ENCODE results near the gene ERF.

ERF gene

GRCh38 chr19:42254850-42255765 lies at the start of gene ERF:
Gene ERF (minus strand): TSS chr19:42255128. CDS start chr19:42254999, 129 bp downstream.
- peak; percentile 92 for DNase-seq

- no peak for DNase-seq
These were observed 48.9 kb upstream of the ERF start for GRCh38 chr19:42303876-42304275.

- no peak for DNase-seq
These were observed 48.2 kb upstream of the ERF start for GRCh38 chr19:42303101-42303464.

GRCh38 chr19:42301646-42302203 lies 46.8 kb upstream of the ERF start, which contains the start of gene PRR19:
Gene PRR19 (plus strand): TSS chr19:42302132. CDS start chr19:42309585, 7,453 bp downstream.
- no peak for DNase-seq

- no peak for DNase-seq
These were observed 42.1 kb upstream of the ERF start for GRCh38 chr19:42297039-42297438.

GRCh38 chr19:42295831-42296525 lies 41.0 kb upstream of the ERF start:
- peak; percentile 94 for DNase-seq

GRCh38 chr19:42295342-42295741 lies 40.4 kb upstream of the ERF start:
- no peak for DNase-seq

GRCh38 chr19:42294471-42295137 lies 39.7 kb upstream of the ERF start:
- no peak for DNase-seq

GRCh38 chr19:42293948-42294347 lies 39.0 kb upstream of the ERF start:
- DNase-seq: no peak

GRCh38 chr19:42293540-42293939 lies 38.6 kb upstream of the ERF start:
- no peak for DNase-seq

GRCh38 chr19:42292963-42293362 lies 38.0 kb upstream of the ERF start:
- DNase-seq: no peak

- DNase-seq: no peak
These were observed 37.4 kb upstream of the ERF start for GRCh38 chr19:42292042-42292960.

- DNase-seq: no peak
These were observed 36.5 kb upstream of the ERF start for GRCh38 chr19:42291435-42291810.

- DNase-seq: peak; percentile 67
These were observed 35.9 kb upstream of the ERF start for GRCh38 chr19:42290523-42291434.

GRCh38 chr19:42290136-42290522 lies 35.2 kb upstream of the ERF start:
- DNase-seq: no peak

GRCh38 chr19:42289556-42290041 lies 34.7 kb upstream of the ERF start:
- no peak for DNase-seq

- no peak for DNase-seq
These were observed 34.1 kb upstream of the ERF start for GRCh38 chr19:42288881-42289555.

- no peak for DNase-seq
These were observed 33.5 kb upstream of the ERF start for GRCh38 chr19:42288387-42288786.

GRCh38 chr19:42287827-42288107 lies 32.8 kb upstream of the ERF start:
- no peak for DNase-seq

- no peak for DNase-seq
These were observed 32.3 kb upstream of the ERF start for GRCh38 chr19:42287017-42287826.
